GM21717 (cell line): ENCODE measurements around the gene DPRX.
"Not testable (repeated sequence)": the region's sequence is repeated elsewhere in the genome, so short reads cannot be mapped to it uniquely, and the experiment has no call there.

Experiments used
- ATAC-seq: cut with Tn5 transposase; IDR thresholded peaks from one replicate; pipeline ENCODE4 v1.9.1; 2021; ENCODE audit warnings: mild to moderate bottlenecking, moderate library complexity; ENCODE audit not compliant: unreplicated experiment

DPRX gene

DNA sequence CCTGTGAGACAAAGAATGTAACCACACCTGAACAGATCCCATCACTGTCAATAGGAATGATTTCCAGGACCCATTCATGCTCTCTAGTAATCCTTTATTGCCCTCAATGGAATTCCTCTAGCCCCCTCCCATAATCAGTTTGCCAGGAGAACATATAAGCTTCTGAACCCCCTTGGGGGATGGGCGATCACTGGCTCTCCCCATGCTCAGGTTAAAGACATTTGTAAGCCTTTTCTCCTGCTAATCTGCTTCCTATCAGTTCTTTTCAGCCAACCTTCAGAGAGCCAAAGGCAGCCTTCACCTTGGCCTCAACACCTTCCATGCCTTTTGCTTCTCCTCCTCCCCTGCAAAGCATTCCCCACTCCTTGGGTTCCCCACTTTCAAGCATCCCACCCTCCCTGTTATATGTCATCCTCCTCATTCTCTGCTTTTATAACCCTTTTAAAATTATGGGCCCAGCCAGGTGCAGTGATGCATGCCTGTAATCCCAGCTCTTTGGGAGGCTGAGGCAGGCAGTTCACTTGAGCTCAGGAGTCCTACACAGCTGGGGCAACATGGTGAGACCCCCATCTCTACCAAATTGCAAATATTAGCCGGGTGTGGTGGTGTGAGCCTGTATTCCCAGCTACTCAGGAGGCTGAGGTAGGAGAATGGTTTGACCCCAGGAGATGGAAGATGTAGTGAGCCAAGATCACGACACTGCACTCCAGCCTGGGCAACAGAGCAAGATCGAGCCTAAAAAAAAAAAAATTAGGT, 12.4 kb downstream of the DPRX start:
- no peak for ATAC-seq

DNA sequence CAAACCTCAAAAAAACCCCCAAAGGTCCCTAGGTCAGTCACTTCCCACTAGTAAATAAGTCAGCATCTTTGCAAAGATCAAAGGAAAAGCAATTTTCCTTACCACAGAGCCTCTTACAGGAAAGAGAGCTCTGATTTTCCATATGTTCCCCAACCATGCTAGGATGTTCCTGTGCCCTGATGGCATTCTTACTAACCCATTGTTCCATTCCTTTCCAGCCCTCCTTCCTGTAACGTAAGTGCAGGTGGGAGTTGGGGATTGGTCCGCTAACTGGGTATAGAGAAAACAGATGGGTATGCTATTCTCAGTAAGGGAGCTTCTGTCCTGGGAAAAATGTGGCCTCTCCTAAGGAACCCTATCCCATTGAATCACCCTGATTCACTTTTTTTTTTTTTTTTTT, 14.3 kb downstream of the DPRX start:
- ATAC-seq = no peak

DNA sequence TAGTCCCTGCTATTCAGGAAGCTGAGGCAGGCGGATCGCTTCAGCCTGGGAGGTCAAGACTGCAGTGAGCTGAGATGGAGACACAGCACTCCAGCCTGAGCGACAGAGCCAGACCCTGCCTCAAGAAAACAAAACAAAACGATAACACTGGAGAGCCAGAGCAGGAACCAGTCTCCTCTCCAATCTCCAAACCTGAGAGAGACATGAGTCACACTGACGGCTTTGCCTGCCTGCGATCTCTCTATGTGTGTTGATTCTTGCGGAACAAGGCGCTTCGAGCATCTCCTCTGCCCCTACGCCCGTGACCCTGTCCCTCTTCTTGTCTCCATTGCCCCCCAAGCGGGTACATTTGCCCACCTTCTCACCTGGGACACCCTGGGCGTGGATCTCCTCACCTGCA, 15.6 kb downstream of the DPRX start:
- no peak for ATAC-seq

DNA sequence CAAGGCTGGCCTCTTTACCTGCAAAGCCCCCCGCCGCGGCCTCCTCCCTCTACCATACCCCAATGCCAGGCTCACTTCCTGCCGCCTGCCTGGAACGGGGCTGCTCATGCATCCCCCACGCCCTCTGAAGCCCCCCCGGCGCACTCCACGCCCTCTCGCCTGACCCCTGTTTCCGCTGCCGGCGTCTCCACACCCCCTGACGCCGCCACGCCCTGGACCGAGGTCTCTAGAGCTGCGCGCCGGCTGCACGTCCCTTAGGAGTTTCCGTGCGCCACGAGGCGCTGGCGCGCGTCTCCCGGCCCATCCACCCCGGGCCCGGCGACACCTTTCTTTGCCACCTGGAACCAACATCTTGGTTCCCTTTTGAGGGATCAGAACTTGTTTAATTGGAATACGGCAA, 16.0 kb downstream of the DPRX start:
- no peak for ATAC-seq

DNA sequence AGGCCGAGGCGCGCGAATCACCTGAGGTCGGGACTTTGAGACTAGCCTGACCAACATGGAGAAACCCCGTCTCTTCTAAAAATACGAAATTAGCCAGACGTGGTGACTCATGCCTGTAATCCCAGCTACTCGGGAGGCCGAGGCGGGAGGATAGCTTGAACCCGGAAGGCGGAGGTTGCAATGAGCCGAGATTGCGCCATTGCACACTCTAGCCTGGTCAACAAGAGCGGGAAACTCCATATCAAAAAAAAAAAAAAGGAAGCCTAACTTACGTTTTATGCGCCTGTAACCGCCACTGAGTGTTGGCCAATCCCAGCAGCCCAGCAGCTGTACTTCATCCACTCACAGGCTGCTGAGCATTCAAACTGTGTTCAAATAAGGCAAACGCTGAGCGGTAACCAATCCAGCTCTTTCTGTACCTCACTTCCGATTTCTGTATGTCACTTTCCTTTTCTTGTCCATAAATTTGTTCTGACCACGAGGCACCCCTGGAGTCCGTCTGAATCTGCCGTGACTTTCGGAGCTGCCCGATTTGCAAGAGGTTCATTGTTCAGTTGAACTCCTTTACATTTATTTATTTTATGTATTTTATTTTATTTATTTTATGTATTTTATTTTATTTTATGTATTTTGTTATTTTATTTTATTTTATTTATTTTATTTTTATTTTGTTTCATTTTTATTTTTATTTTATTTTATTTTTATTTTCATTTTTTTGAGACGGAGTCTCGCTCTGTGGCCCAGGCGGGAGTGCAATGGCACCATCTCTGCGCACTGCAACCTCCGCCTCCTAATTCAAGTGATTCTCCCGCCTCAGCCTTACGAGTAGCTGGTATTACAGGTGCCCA, 18.2 kb downstream of the DPRX start:
- no peak for ATAC-seq

DNA sequence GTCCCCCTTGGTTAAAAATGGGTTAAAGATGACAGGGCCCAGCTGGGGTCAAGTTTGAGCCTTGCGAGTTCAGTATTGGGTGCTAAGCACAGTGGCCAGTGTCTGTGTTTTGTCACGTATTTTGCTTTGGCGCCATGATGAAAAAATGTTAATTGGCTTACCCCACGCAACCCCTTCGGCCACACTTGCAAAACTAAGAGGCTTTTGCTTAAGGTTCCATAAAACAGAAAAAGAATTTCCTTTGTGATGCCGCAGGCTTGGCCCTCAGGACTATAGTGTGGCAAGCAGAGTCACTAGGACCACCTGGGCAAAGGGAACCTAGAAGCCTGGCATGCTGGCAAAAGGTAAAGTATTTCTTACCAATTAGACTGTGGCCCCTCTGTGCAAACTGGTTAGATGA, 20.7 kb downstream of the DPRX start:
- no peak for ATAC-seq

DNA sequence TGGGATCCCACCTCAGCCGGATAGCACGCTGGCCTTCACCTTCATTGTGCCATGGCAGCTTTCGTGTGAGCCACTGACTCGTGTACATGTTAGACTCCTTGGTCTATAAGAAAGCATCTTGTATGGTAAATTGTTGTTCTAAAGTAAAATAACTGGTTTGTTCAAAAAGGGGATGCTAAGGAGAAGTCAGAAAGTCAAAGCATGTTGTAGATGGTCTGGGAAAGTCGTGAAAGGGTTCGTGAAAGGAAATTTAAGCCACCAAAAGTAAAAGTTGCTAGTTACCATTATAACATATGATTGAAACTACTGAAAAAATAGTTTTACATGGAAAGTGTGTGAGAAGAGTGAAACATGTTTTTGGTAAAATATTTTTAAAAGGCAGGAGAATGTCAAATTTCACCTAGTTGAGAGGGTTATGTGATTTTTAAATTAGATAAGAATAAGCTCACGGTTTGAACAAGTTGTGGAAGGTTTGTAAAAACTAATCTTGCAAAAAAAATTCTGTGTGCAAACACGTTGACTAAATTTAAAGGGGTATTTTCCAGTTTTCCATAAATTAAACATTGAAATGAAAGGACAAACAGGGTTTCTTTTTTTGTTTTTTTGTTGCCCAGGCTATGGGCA, 23.4 kb downstream of the DPRX start:
- no peak for ATAC-seq

DNA sequence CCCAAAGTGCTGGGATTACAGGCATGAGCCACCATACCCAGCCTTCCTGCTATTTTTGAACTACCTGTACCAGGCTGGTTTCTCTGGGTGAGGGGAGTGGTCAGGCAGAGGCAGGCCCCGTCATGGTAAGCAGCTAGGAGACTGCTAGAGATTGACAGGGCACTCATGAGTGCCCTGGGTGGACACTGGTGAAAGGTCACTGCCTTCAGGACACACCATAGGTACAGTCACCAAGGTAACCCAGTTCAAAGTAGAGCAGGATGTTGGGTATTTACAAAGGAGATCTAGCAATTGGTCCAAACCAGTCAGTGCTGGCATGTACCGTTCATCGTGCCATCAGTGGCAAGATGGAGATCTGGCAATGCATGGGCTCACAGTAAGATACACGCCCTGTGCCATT, 25.5 kb downstream of the DPRX start:
- no peak for ATAC-seq

DNA sequence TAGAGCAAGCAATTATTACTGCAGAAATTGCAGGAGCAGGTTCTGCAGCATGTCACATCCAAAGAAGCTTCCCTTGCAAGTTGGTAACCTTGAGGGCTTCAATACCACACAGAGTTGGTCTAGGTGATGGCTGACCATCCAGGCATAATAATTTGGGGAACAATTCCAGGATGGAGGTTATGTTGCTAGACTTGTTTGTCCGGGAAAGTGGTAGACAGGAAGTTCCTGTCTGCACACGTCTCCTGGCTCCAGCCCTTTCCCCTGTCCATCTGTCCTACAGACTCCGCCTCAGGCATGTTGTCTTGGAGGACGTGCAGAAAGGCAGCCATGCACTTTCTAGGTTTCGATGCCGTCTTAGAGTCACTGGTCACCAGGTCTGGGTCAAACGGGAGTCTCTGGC, 26.0 kb downstream of the DPRX start:
- ATAC-seq = no peak

DNA sequence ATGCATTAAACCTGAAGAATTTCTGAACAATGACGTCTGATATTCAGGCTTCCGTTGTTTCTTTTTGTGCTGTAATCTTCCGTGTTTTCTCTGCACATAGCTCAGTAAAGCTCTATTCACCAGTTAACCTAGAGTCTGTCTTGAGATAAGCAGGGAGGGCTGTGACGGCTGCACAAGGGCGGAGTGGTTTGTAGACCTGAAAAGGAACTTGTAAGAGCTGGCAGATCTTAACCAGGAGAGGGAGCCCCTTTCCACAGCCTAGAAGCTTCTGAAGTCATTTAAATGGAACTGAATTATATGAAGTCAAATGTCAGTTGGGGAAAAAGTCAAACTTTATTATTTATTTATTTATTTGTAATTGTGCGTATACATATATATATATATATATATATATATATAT, 27.5 kb downstream of the DPRX start:
- ATAC-seq = no peak

DNA sequence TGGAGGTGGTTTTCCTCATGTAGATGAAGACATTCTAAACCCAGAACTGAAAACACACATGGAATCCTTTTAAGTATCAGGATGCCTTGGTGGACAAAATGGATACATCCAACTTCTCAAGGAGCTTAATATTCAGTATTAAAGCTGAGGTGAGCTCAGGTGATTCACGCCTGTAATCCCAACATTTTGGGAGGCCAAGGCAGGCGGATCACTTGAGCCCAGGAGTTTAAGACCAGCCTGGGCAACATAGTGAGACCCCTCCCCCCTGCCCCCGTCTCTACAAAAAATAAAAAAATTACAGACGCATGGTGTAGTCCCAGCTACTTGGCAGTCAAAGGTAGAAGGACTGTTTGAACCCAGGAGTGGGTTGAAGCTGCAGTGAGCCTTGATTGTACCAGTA, 28.8 kb downstream of the DPRX start:
- no peak for ATAC-seq

DNA sequence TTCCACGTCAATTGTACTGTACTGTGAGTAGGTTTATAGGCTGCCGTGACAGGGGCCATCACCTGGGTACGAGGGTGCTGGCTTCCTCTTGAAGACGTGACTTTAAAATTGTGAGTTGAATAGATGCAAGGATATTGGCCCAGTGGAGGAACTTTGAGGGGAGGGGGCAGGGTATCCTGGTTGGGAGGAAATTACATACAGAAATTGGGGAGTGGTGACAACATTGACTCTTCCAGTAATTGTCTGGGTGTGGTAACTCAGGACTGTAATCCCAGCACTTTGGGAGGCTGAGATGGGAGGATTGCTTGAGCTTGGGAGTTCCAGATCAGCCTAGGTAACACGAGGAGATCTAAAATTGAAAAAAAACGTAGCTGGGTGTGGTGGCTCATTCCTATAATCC, 30.4 kb downstream of the DPRX start:
- ATAC-seq = no peak

DNA sequence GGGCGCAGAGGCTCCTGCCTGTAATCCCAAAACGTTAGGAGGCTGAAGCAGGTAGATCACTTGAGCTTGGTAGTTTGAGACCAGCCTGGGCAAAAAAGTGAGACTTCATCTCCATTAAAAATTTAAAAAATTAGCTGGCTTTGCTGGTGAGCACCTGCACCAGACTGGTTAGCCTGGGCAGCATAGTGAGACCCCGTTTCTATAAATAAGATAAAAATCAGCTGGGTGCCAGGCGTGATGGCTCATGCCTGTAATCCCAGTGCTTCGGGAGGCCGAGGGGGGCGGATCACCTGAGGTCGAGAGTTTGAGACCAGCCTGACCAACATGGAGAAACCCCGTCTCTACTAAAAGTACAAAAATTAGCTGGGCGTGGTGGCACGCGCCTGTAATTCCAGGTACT, 32.4 kb downstream of the DPRX start:
- no peak for ATAC-seq

DNA sequence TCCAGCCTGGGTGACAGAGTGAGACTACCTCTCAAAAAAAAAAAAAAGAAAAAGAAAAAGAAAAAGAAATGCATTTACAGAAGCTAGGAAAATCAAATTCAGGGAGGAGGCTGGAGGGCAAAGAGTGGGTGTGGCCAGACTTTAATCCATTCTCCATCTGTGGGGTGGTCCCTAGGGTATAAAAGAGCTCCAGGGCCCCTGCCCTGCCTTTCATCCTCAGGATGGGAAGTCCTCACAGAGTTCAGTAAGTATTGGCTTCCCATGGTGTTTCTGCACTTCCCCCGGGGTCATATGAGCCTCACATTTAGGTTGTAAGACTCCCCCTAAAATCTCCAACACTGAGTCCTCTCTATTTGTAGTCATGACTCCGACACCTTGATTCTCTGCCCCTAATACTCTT, 33.0 kb downstream of the DPRX start:
- ATAC-seq = no peak

DNA sequence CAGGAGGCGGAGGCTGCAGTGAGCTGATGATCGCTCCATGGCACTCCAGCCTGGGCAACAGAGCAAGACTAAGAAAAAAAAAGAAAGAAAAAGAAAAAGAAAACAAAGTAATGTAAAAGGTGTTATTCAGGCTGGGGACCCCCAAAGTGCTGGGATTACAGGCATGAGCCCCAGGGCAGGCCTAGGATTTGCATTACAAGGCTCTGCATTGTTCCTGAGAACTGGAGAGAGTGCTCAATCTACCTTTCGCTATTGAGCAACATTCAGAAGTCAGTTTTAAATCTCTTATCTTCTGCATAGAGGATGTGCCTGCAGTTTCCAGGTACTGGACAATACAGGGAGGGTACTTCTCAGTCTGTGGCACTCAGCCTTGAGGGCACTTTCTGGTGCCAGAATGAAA, 34.5 kb downstream of the DPRX start:
- not testable (repeated sequence) for ATAC-seq

DNA sequence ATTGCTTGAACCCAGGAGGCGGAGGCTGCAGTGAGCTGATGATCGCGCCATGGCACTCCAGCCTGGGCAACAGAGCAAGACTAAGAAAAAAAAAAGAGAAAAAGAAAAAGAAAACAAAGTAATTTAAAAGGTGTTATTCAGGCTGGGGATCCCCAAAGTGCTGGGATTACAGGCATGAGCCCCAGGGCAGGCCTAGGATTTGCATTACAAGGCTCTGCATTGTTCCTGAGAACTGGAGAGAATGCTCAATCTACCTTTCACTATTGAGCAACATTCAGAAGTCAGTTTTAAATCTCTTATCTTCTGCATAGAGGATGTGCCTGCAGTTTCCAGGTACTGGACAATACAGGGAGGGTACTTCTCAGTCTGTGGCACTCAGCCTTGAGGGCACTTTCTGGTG, 37.0 kb downstream of the DPRX start:
- not testable (repeated sequence) for ATAC-seq

DNA sequence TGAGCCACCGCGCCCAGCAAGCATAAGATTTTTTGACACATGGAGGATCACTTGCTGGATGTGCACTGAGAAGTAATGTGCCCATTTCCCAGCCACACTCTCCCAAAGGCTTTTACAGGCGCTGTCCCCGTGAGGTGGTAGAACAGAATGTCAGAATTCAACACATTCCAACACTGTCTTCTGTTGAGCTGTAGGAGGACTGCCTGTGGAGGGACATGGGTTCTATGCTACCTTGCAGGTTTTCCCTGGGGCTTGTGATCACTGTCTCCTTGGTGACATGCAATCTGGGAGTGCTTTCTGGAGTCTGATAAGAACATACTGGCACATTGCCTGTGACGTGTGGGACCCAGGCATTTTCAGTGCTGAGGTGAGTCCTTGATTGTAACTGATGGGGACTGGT, 38.5 kb downstream of the DPRX start:
- no peak for ATAC-seq

DNA sequence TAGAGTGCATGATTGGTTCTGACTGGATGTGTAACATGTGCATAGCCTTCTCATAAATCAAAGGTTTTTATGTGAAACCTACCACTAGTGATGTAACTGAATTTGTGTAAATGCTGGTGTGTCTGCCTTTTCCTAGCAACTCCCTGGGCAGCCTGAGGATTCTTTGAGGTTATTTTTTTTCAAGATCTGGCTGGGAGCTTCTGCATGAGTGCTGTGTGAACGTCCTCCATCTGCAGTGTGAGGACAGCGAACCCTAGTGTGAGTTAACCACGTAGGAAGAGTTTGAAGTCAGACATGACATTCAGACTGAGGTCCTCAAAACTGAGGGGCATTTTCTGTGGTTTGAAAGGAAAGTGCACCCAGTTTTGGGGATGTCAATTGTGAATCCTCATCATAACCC, 39.9 kb downstream of the DPRX start:
- no peak for ATAC-seq
